IMR-90 (cell line): ENCODE results near the gene CDK14. TPM values are rescaled to one million over a fixed set of nuclear protein-coding genes. Genes with fewer than 3 reads are reported as not detected.

Experiments
- ATAC-seq: fragments of 200-7000 bp; cut with Tn5 transposase; 2 replicates; pipeline ENCODE4 v1.9.1; 2020; ENCODE audit warnings: low read depth, mild to moderate bottlenecking, moderate library complexity
- BruUV-seq: library from RNA; stranded (reverse); fragments of 400-500 nt; replicated peaks from 2 replicates; lab custom pipeline; 2021; lab: Mats Ljungman, UMichigan
- CTCF ChIA-PET: fragments of 300-600 bp; formaldehyde crosslinking; extraction: SDS; loops from one replicate; lab custom pipeline; 2021; ENCODE audit warnings: antibody characterized with exemption; lab: Yijun Ruan, JAX
- POLR2A ChIA-PET: fragments of 300-600 bp; sonication (Branson Sonifier 250); formaldehyde crosslinking; loops from one replicate; lab custom pipeline; 2022; ENCODE audit warnings: antibody characterized with exemption; ENCODE audit not compliant: unreplicated experiment; lab: Charles Lee
- DNase-seq: peaks from one replicate; pipeline ENCODE4 v3.0.0; 2013
- H2AFZ ChIP-seq: replicated peaks from 2 replicates; pipeline ENCODE3; 2013; ENCODE audit warnings: low read length, mild to moderate bottlenecking; ENCODE audit not compliant: poor library complexity
- H2AK5ac ChIP-seq: 2 replicates; pipeline ENCODE4 v1.6.1; 2013; ENCODE audit warnings: low read depth, low read length, inconsistent platforms
- H2AK9ac ChIP-seq: replicated peaks from 2 replicates; pipeline ENCODE3; 2013; ENCODE audit warnings: mild to moderate bottlenecking, low read depth, low read length, moderate library complexity; ENCODE audit not compliant: poor library complexity
- H2BK120ac ChIP-seq: 2 replicates; pipeline ENCODE4 v1.6.1; 2013; ENCODE audit warnings: low read depth, low read length, inconsistent platforms
- H2BK15ac ChIP-seq: 3 replicates; pipeline ENCODE4 v1.6.1; 2013; ENCODE audit warnings: low read depth, low read length, inconsistent platforms
- H2BK20ac ChIP-seq: 2 replicates; pipeline ENCODE4 v1.6.1; 2013; ENCODE audit warnings: low read depth, mild to moderate bottlenecking, inconsistent platforms, low read length, moderate library complexity
- H2BK5ac ChIP-seq: 2 replicates; pipeline ENCODE4 v1.6.1; 2013; ENCODE audit warnings: mild to moderate bottlenecking, low read depth, low read length, inconsistent platforms; ENCODE audit not compliant: poor library complexity, severe bottlenecking
- H3K14ac ChIP-seq: replicated peaks from 2 replicates; pipeline ENCODE4 v1.6.1; 2013; ENCODE audit warnings: low read depth, low read length, inconsistent platforms
- H3K18ac ChIP-seq: 2 replicates; pipeline ENCODE4 v1.6.1; 2013; ENCODE audit warnings: low read depth, low read length, control low read depth
- H3K23ac ChIP-seq: 2 replicates; pipeline ENCODE4 v1.6.1; 2013; ENCODE audit warnings: low read depth, low read length, inconsistent platforms
- H3K27ac ChIP-seq: 2 replicates; pipeline ENCODE4 v1.5.1; 2013; ENCODE audit warnings: mild to moderate bottlenecking, control low read depth, low read length; ENCODE audit not compliant: insufficient read depth
- H3K27me3 ChIP-seq: 2 replicates; pipeline ENCODE4 v1.6.1; 2013; ENCODE audit warnings: low read length; ENCODE audit not compliant: control insufficient read depth, insufficient read depth
- H3K36me3 ChIP-seq: 2 replicates; pipeline ENCODE4 v1.6.1; 2013; ENCODE audit warnings: low read length, mixed read lengths; ENCODE audit not compliant: control insufficient read depth, insufficient read depth
- H3K4ac ChIP-seq: 2 replicates; pipeline ENCODE4 v1.6.1; 2013; ENCODE audit warnings: low read depth, low read length, inconsistent platforms
- H3K4me1 ChIP-seq: 2 replicates; pipeline ENCODE4 v1.6.1; 2013; ENCODE audit warnings: low read length, mixed read lengths; ENCODE audit not compliant: control insufficient read depth, insufficient read depth
- H3K4me2 ChIP-seq: 2 replicates; pipeline ENCODE4 v1.6.1; 2013; ENCODE audit warnings: low read depth, mild to moderate bottlenecking, control low read depth, low read length, moderate library complexity
- H3K4me3 ChIP-seq: 2 replicates; pipeline ENCODE4 v1.5.1; 2013; ENCODE audit warnings: low read depth, mild to moderate bottlenecking, control low read depth, low read length, moderate library complexity; ENCODE audit not compliant: insufficient read depth
- H3K56ac ChIP-seq: 2 replicates; pipeline ENCODE4 v1.6.1; 2013; ENCODE audit warnings: low read length, inconsistent platforms; ENCODE audit not compliant: insufficient read depth; ENCODE audit errors: extremely low read depth
- H3K79me1 ChIP-seq, 2 experiments: 2 replicates each; pipeline ENCODE4 v1.6.1; 2013; ENCODE audit warnings: low read length in 2 of 2, inconsistent platforms in 1 of 2, low read depth in 1 of 2
- H3K9ac ChIP-seq: 2 replicates; pipeline ENCODE4 v1.6.1; 2013; ENCODE audit warnings: low read depth, low read length, control low read depth
- H3K9me1 ChIP-seq: 2 replicates; pipeline ENCODE4 v1.6.1; 2013; ENCODE audit warnings: low read length, inconsistent platforms; ENCODE audit not compliant: insufficient read depth
- H3K9me3 ChIP-seq: 2 replicates; pipeline ENCODE4 v1.6.1; 2013; ENCODE audit warnings: low read length; ENCODE audit not compliant: control insufficient read depth, insufficient read depth
- H4K20me1 ChIP-seq: 2 replicates; pipeline ENCODE4 v1.6.1; 2013; ENCODE audit warnings: low read length, inconsistent platforms; ENCODE audit not compliant: insufficient read depth
- H4K5ac ChIP-seq: 2 replicates; pipeline ENCODE4 v1.6.1; 2013; ENCODE audit warnings: mild to moderate bottlenecking, low read depth, low read length, control low read depth
- H4K8ac ChIP-seq, 2 experiments: 2 replicates each; pipeline ENCODE4 v1.6.1; 2013; ENCODE audit warnings: low read depth in 2 of 2, low read length in 2 of 2, control low read depth in 1 of 2, inconsistent platforms in 1 of 2
- H4K91ac ChIP-seq: 2 replicates; pipeline ENCODE4 v1.6.1; 2013; ENCODE audit warnings: low read depth, low read length, inconsistent platforms; ENCODE audit not compliant: insufficient read depth
- BHLHE40 ChIP-seq: fragments of 150-350 bp; IDR thresholded peaks from 2 replicates; pipeline ENCODE4 v1.6.1; 2016; ENCODE audit warnings: mild to moderate bottlenecking, low read depth, low read length
- CHD1 ChIP-seq: IDR thresholded peaks from 2 replicates; pipeline ENCODE4 v1.6.1; 2012; ENCODE audit warnings: low read depth, low read length, improper control_type of control experiment
- CTCF ChIP-seq: conservative IDR thresholded peaks from 2 replicates; pipeline ENCODE4 v1.5.1; 2012; ENCODE audit warnings: mild to moderate bottlenecking, low read depth, low read length, improper control_type of control experiment
- ELK1 ChIP-seq: fragments of 150-350 bp; IDR thresholded peaks from 2 replicates; pipeline ENCODE4 v1.6.1; 2016; ENCODE audit warnings: low read depth, mild to moderate bottlenecking, low read length, moderate library complexity, borderline replicate concordance
- FOS ChIP-seq: fragments of 150-350 bp; IDR thresholded peaks from 2 replicates; pipeline ENCODE4 v1.6.1; 2016; ENCODE audit warnings: low read depth, low read length
- MAFK ChIP-seq: IDR thresholded peaks from 2 replicates; pipeline ENCODE4 v1.6.1; 2012; ENCODE audit warnings: low read depth, low read length, improper control_type of control experiment
- MAZ ChIP-seq: IDR thresholded peaks from 2 replicates; pipeline ENCODE4 v1.6.1; 2012; ENCODE audit warnings: low read depth, mild to moderate bottlenecking, low read length, improper control_type of control experiment, moderate library complexity, borderline replicate concordance
- MXI1 ChIP-seq: IDR thresholded peaks from 2 replicates; pipeline ENCODE4 v1.6.1; 2012; ENCODE audit warnings: low read depth, mild to moderate bottlenecking, low read length, moderate library complexity, borderline replicate concordance
- NFE2L2 ChIP-seq: fragments of 150-350 bp; IDR thresholded peaks from 2 replicates; pipeline ENCODE4 v1.6.1; 2016; ENCODE audit warnings: low read depth, mild to moderate bottlenecking, low read length
- POLR2A ChIP-seq: IDR thresholded peaks from 2 replicates; pipeline ENCODE4 v1.6.1; 2012; ENCODE audit warnings: mild to moderate bottlenecking, low read depth, low read length
- RAD21 ChIP-seq: IDR thresholded peaks from 2 replicates; pipeline ENCODE4 v1.6.1; 2012; ENCODE audit warnings: low read length, improper control_type of control experiment
- RCOR1 ChIP-seq: IDR thresholded peaks from 2 replicates; pipeline ENCODE4 v1.6.1; 2012; ENCODE audit warnings: mild to moderate bottlenecking, low read length, improper control_type of control experiment; ENCODE audit not compliant: insufficient replicate concordance
- SMC3 ChIP-seq: fragments of 150-350 bp; IDR thresholded peaks from 2 replicates; pipeline ENCODE4 v1.6.1; 2016; ENCODE audit warnings: low read depth, mild to moderate bottlenecking, antibody characterized with exemption, low read length, moderate library complexity
- USF2 ChIP-seq: fragments of 150-350 bp; IDR thresholded peaks from 2 replicates; pipeline ENCODE4 v1.6.1; 2017; ENCODE audit warnings: mild to moderate bottlenecking, antibody characterized with exemption, low read length, low read depth
- WGBS, 2 experiments: methylation state at CpG; one replicate each; pipeline versions ENCODE4 v1.1.5 to v1.1.7; 2013; ENCODE audit warnings: missing lambda C conversion rate in 2 of 2; ENCODE audit not compliant: insufficient read length in 1 of 2; ENCODE audit errors: extremely low coverage in 2 of 2; 5-methylcytosine and 5-hydroxymethylcytosine counted together
- dilution Hi-C: fragments of 300-500 bp; cut with HindIII; formaldehyde crosslinking; loops from one replicate; pipeline ENCODE4 v1.14.3; 2018; ENCODE audit warnings: low sequenced_read_pairs; ENCODE audit not compliant: unreplicated experiment
- in situ Hi-C: fragments of 300-500 bp; cut with MboI; formaldehyde crosslinking; loops from 3 replicates; pipeline ENCODE4 v1.14.3; 2019; ENCODE audit warnings: low sequenced_read_pairs, inconsistent platforms, mixed read lengths
- intact Hi-C: fragments of 100-400 bp; cut with micrococcal nuclease; formaldehyde crosslinking; loops from 2 replicates; pipeline ENCODE4 v1.10.0; 2022
- polyA plus RNA-seq, 3 experiments: library from polyadenylated mRNA; depleted of rRNA; stranded (reverse); fragments of >200 nt; gene quantifications; 2 replicates each; pipeline ENCODE4 v1.2.3, GENCODE V29; 2012; ENCODE audit warnings: low replicate concordance in 1 of 3
- total RNA-seq: library from RNA; depleted of rRNA; stranded (reverse); fragments of >200 nt; gene quantifications from 2 replicates; pipeline ENCODE4 v1.2.3, GENCODE V29; 2012

CDK14 gene
- total and polyA plus RNA-seq, 2 of the 4 experiments (the other 2 are of a cell fraction), result 10.1 to 29.6 TPM

DNA sequence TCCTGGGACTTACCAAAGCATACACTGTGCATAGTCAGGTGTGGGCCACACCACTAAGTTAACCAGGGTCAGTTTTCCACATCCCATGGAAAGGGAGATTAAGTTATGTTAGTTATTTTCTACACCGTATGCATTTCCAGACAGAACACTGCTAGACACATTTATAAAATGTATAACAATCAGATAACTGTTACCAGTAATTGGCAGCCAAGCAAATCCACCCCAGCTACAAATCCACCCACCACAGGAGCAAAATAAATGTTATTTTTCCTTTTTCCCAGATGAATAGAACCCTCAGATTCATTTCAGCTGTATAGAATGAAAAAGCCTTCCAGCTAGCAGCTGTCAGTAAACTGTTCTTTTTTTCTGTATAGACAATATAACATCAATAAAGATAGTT is 411.2 kb downstream of the CDK14 start:
- ATAC-seq, result no peak
- CTCF ChIA-PET, result interaction anchor here (0.6 kb wide), 1 partner anchor 298 kb away, joined by 3 read pairs; no protein-coding TSS in a partner anchor

More for the DNA sequence above, 411.2 kb downstream of the CDK14 start:
- dilution Hi-C loops (no loop called here), in situ Hi-C loops (loop anchor here (25.0 kb wide), 1 partner anchor 445 kb away; no protein-coding TSS in a partner anchor), intact Hi-C loops (no loop called here)
- no peak overlapping the region for H3K4me3 ChIP-seq
- no peak for TF ChIP-seq MAFK
- no peak for TF ChIP-seq RAD21
- no peak for TF ChIP-seq POLR2A
- no peak for TF ChIP-seq ELK1
- no peak for TF ChIP-seq USF2
- TF ChIP-seq MXI1, result no peak
- TF ChIP-seq NFE2L2, result no peak
- TF ChIP-seq RCOR1, result no peak
- no peak for TF ChIP-seq MAZ
- no peak for TF ChIP-seq CHD1
- no peak for TF ChIP-seq CTCF
- TF ChIP-seq BHLHE40, result no peak
- TF ChIP-seq SMC3, result no peak
- TF ChIP-seq FOS, result no peak
- no peaks in the 10 kb centered on the region for H3K9me3 ChIP-seq
- H3K27me3 ChIP-seq, result no peaks in the 10 kb centered on the region
- no peak overlapping the region for H2BK5ac ChIP-seq
- H3K14ac ChIP-seq, result no peak overlapping the region
- no peak overlapping the region for H2AK9ac ChIP-seq
- H3K56ac ChIP-seq, result no peak overlapping the region
- H3K23ac ChIP-seq, result no peak overlapping the region
- H2AFZ ChIP-seq, result no peak overlapping the region
- H2AK5ac ChIP-seq, result no peak overlapping the region
- no peak overlapping the region for H4K5ac ChIP-seq
- H3K18ac ChIP-seq, result no peak overlapping the region
- H3K4ac ChIP-seq, result no peak overlapping the region
- H4K8ac ChIP-seq, result no peak overlapping the region
- no peak overlapping the region for H2BK120ac ChIP-seq
- H3K27ac ChIP-seq, result no peak overlapping the region
- no peak for DNase-seq
- H2BK15ac ChIP-seq, result no peak overlapping the region
- H3K36me3 ChIP-seq, result no peaks in the 10 kb centered on the region
- no TSS peak for BruUV-seq
- no peaks in the 10 kb centered on the region for H3K4me1 ChIP-seq
- H2BK20ac ChIP-seq, result no peak overlapping the region
- H3K9ac ChIP-seq, result no peak overlapping the region
- H4K20me1 ChIP-seq, result no peaks in the 10 kb centered on the region
- H3K79me1 ChIP-seq, result no peaks in the 10 kb centered on the region
- H4K91ac ChIP-seq, result no peak overlapping the region
- no peaks in the 10 kb centered on the region for H3K9me1 ChIP-seq
- POLR2A ChIA-PET, result no interaction called here
- H3K4me2 ChIP-seq, result no peak overlapping the region
- no CpG with 5 or more reads among the region's 1 CpG for WGBS, 2 experiments
